Trophoblast cell (in vitro differentiated cells and primary cell): ENCODE measurements around the gene SLC16A10.
"Not testable (repeated sequence)": the region's sequence is repeated elsewhere in the genome, so short reads cannot be mapped to it uniquely, and the experiment has no call there.

Source experiments
- DNase-seq, 2 donors: peaks; one replicate each; pipeline ENCODE4 v3.0.0-alpha.2; 2016
- H2AFZ ChIP-seq: 2 replicates; pipeline ENCODE4 v1.6.1; 2013; ENCODE audit warnings: low read length, moderate library complexity, mild to moderate bottlenecking; ENCODE audit not compliant: insufficient read depth, poor library complexity
- H2AK5ac ChIP-seq: 2 replicates; pipeline ENCODE4 v1.6.1; 2013; ENCODE audit warnings: mild to moderate bottlenecking, low read length
- H2BK120ac ChIP-seq: 2 replicates; pipeline ENCODE4 v1.6.1; 2013; ENCODE audit warnings: low read length, mild to moderate bottlenecking, moderate library complexity; ENCODE audit not compliant: insufficient read depth, poor library complexity
- H2BK12ac ChIP-seq: 2 replicates; pipeline ENCODE4 v1.6.1; 2013; ENCODE audit warnings: mild to moderate bottlenecking, low read length, moderate library complexity
- H2BK5ac ChIP-seq: 2 replicates; pipeline ENCODE4 v1.6.1; 2013; ENCODE audit warnings: low read length, low read depth, moderate library complexity, mild to moderate bottlenecking; ENCODE audit not compliant: poor library complexity
- H3K14ac ChIP-seq: 2 replicates; pipeline ENCODE4 v1.6.1; 2013; ENCODE audit warnings: mild to moderate bottlenecking, low read length
- H3K18ac ChIP-seq: 2 replicates; pipeline ENCODE4 v1.6.1; 2013; ENCODE audit warnings: mild to moderate bottlenecking, low read length
- H3K23ac ChIP-seq: 2 replicates; pipeline ENCODE4 v1.6.1; 2013; ENCODE audit warnings: low read length
- H3K27ac ChIP-seq: 2 replicates; pipeline ENCODE4 v1.5.1; 2013; ENCODE audit warnings: low read depth, mild to moderate bottlenecking, inconsistent platforms, low read length, moderate library complexity
- H3K27me3 ChIP-seq: 2 replicates; pipeline ENCODE4 v1.6.1; 2013; ENCODE audit warnings: inconsistent platforms, mild to moderate bottlenecking, low read length, moderate library complexity; ENCODE audit not compliant: insufficient read depth
- H3K36me3 ChIP-seq, 2 experiments: 1 replicate in 1 of 2; 2 replicates in 1 of 2; pipeline ENCODE4 v1.6.1; 2013; ENCODE audit warnings: low read length in 2 of 2, mild to moderate bottlenecking in 2 of 2, moderate library complexity in 1 of 2; ENCODE audit not compliant: insufficient read depth in 2 of 2, control insufficient read depth in 1 of 2
- H3K4ac ChIP-seq: 2 replicates; pipeline ENCODE4 v1.6.1; 2013; ENCODE audit warnings: low read depth, mild to moderate bottlenecking, low read length, moderate library complexity
- H3K4me1 ChIP-seq, 2 experiments: 1 replicate in 1 of 2; 2 replicates in 1 of 2; pipeline ENCODE4 v1.6.1; 2013; ENCODE audit warnings: low read length in 2 of 2, mild to moderate bottlenecking in 2 of 2, moderate library complexity in 1 of 2; ENCODE audit not compliant: insufficient read depth in 2 of 2, control insufficient read depth in 1 of 2
- H3K4me2 ChIP-seq: 2 replicates; pipeline ENCODE4 v1.6.1; 2013; ENCODE audit warnings: inconsistent platforms, mild to moderate bottlenecking, low read length, moderate library complexity
- H3K4me3 ChIP-seq: 2 replicates; pipeline ENCODE4 v1.5.1; 2013; ENCODE audit warnings: mild to moderate bottlenecking, low read depth, low read length, inconsistent platforms
- H3K79me1 ChIP-seq: one replicate; pipeline ENCODE4 v1.6.1; 2013; ENCODE audit warnings: low read length
- H3K79me2 ChIP-seq: 2 replicates; pipeline ENCODE4 v1.6.1; 2013; ENCODE audit warnings: low read length, mild to moderate bottlenecking; ENCODE audit not compliant: control insufficient read depth, insufficient read depth, poor library complexity
- H3K9ac ChIP-seq: 2 replicates; pipeline ENCODE4 v1.6.1; 2013; ENCODE audit warnings: mild to moderate bottlenecking, low read length
- H3K9me3 ChIP-seq: 2 replicates; pipeline ENCODE4 v1.6.1; 2013; ENCODE audit warnings: low read depth, mild to moderate bottlenecking, control low read depth, inconsistent platforms, low read length; ENCODE audit not compliant: insufficient read depth
- H4K12ac ChIP-seq: 2 replicates; pipeline ENCODE4 v1.6.1; 2013; ENCODE audit warnings: low read depth, mild to moderate bottlenecking, low read length, moderate library complexity
- H4K8ac ChIP-seq: 2 replicates; pipeline ENCODE4 v1.6.1; 2013; ENCODE audit warnings: low read depth, mild to moderate bottlenecking, low read length, moderate library complexity
- H4K91ac ChIP-seq: one replicate; pipeline ENCODE4 v1.6.1; 2013; ENCODE audit warnings: low read depth, mild to moderate bottlenecking, low read length, moderate library complexity
- WGBS: extraction: QIAGEN DNeasy Blood & Tissue Kit; methylation state at CpG from one replicate; pipeline ENCODE4 v1.1.7; 2013; ENCODE audit warnings: missing lambda C conversion rate; ENCODE audit not compliant: insufficient read length, insufficient coverage; ENCODE audit errors: extremely low coverage; 5-methylcytosine and 5-hydroxymethylcytosine counted together

SLC16A10 gene

DNA sequence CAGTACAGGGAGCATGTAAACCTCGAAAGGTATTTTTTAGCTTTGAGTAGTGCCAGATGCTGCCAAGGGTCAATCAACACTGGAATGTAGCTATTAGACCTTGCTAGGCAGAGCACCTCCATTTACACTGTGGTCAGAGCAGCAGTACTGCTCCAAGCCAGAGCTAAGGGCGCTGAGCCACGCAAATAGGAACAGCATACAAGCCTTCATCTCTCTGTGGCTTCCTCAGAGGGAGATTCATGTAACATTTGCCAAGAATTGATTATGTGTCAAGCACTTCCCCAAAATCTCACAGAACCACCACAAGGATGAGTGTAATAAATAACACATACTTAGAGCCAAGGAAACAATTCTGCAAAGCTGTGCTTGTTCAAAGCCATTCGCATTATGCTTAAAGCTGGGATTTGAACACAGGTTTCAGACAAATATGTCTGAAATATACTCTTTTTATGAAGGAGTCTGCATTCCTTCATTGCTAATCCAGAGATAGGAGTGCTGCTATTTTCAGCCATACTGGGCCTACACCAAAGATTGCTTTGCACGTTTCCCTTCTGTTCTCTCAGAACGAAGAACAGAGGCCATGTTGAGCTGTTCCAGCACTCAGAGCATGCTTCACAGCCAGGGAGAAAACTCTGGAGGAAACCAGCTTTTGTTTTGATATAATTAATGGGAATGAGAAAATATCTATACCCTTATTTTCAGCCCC lies 97.7 kb downstream of the SLC16A10 start:
- Histone ChIP-seq H3K36me3 (no peaks in the 10 kb centered on the region), H3K27me3 (no peaks in the 10 kb centered on the region), H3K4me3 (no peak overlapping the region), H2BK5ac (no peak overlapping the region), H4K91ac (no peak overlapping the region), H3K23ac (no peak overlapping the region), H3K14ac (no peak overlapping the region), H3K27ac (no peak overlapping the region), H4K12ac (no peak overlapping the region), H3K4me1 (peaks cover 0 to 2% of the 10 kb centered on the region in 2 experiments), H4K8ac (no peak overlapping the region), H3K18ac (no peak overlapping the region), H2BK12ac (no peak overlapping the region), H3K79me2 (no peaks in the 10 kb centered on the region), H3K9me3 (no peaks in the 10 kb centered on the region), H3K4ac (no peak overlapping the region), H2AFZ (no peak overlapping the region), H3K9ac (no peak overlapping the region), H2BK120ac (no peak overlapping the region), H3K79me1 (no peaks in the 10 kb centered on the region), H3K4me2 (no peak overlapping the region), H2AK5ac (no peak overlapping the region)
- DNase-seq: no peak
- no CpG with 5 or more reads among the region's 6 CpGs for WGBS

DNA sequence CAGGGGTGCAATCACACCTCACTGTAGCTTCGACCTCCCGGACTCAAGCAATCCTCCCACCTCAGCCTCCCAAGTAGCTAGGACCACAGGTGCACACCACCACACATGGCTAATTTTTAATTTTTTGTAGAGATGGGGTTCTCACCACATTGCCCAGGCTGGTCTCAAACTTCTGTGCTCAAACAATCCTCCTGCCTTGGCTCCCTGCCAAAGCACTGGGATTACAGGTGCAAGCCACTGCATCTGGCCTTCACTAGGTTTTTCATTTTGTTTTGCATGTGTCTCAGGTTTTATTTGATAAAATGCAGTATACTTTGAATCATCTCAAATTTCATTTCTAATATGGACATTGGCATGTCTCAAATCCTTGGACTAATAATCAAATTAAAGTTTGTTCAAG lies 98.7 kb downstream of the SLC16A10 start:
- H3K23ac ChIP-seq: no peak overlapping the region
- no peak overlapping the region for H3K4me3 ChIP-seq
- no peak overlapping the region for H2AK5ac ChIP-seq
- no peak overlapping the region for H2BK5ac ChIP-seq
- H3K4me2 ChIP-seq: no peak overlapping the region
- no peak overlapping the region for H4K8ac ChIP-seq
- no peak overlapping the region for H3K9ac ChIP-seq
- H3K79me2 ChIP-seq: no peaks in the 10 kb centered on the region
- H3K9me3 ChIP-seq: peaks cover 2% of the 10 kb centered on the region
- H3K14ac ChIP-seq: no peak overlapping the region
- H3K4me1 ChIP-seq: peaks cover 0 to 2% of the 10 kb centered on the region in 2 experiments
- H3K18ac ChIP-seq: no peak overlapping the region
- no peak overlapping the region for H2BK12ac ChIP-seq
- no peak overlapping the region for H2BK120ac ChIP-seq
- H2AFZ ChIP-seq: no peak overlapping the region
- H3K36me3 ChIP-seq: no peaks in the 10 kb centered on the region
- H4K91ac ChIP-seq: no peak overlapping the region
- no peak for DNase-seq
- WGBS: no CpG with 5 or more reads among the region's 2 CpGs
- no peaks in the 10 kb centered on the region for H3K79me1 ChIP-seq
- no peak overlapping the region for H3K27ac ChIP-seq
- H3K27me3 ChIP-seq: no peaks in the 10 kb centered on the region
- H3K4ac ChIP-seq: no peak overlapping the region
- no peak overlapping the region for H4K12ac ChIP-seq

DNA sequence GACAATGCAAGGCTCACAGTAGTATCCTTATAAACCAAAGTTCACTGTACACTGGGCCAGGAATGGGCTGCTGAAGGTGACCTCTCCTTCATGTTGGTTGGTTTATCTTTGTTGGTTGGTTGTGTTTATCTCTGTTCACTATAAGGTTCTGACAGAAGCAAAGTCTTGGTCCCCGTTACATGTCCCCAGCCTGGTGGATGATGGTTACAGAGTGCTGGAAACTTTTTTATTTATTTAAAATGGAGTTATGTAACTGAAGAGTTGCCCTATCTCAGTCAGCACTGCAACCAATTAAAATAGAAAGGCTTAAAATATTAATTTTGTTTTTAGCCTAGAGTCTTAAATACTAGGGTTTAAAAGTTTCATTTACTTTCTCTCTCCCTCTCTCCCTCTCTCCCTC lies 100.6 kb downstream of the SLC16A10 start:
- no peak overlapping the region for H2BK5ac ChIP-seq
- no CpG with 5 or more reads among the region's 1 CpG for WGBS
- H3K18ac ChIP-seq: no peak overlapping the region
- H3K79me1 ChIP-seq: no peaks in the 10 kb centered on the region
- no peak overlapping the region for H2BK120ac ChIP-seq
- no peak overlapping the region for H3K4me2 ChIP-seq
- H3K27me3 ChIP-seq: no peaks in the 10 kb centered on the region
- no peak for DNase-seq
- no peak overlapping the region for H3K4me3 ChIP-seq
- H3K79me2 ChIP-seq: no peaks in the 10 kb centered on the region
- H2AK5ac ChIP-seq: no peak overlapping the region
- H3K23ac ChIP-seq: no peak overlapping the region
- no peak overlapping the region for H3K14ac ChIP-seq
- no peak overlapping the region for H3K27ac ChIP-seq
- no peak overlapping the region for H4K8ac ChIP-seq
- H4K12ac ChIP-seq: no peak overlapping the region
- no peak overlapping the region for H4K91ac ChIP-seq
- peaks cover 2% of the 10 kb centered on the region for H3K9me3 ChIP-seq
- no peaks in the 10 kb centered on the region for H3K36me3 ChIP-seq
- no peak overlapping the region for H3K4ac ChIP-seq
- H3K9ac ChIP-seq: no peak overlapping the region
- no peak overlapping the region for H2BK12ac ChIP-seq
- H2AFZ ChIP-seq: no peak overlapping the region
- H3K4me1 ChIP-seq: peaks cover 0 to 2% of the 10 kb centered on the region in 2 experiments

- not testable (repeated sequence) for H2AFZ ChIP-seq, H4K12ac ChIP-seq, H3K4me1 ChIP-seq, H3K79me2 ChIP-seq, H3K9me3 ChIP-seq, H3K27me3 ChIP-seq, H3K4ac ChIP-seq, H3K79me1 ChIP-seq, H3K27ac ChIP-seq, H3K4me2 ChIP-seq, H3K9ac ChIP-seq, H3K14ac ChIP-seq, H4K8ac ChIP-seq, H2BK5ac ChIP-seq, H2BK12ac ChIP-seq, H2BK120ac ChIP-seq, H4K91ac ChIP-seq, H3K23ac ChIP-seq, H3K36me3 ChIP-seq, H2AK5ac ChIP-seq, H3K4me3 ChIP-seq, DNase-seq, H3K18ac ChIP-seq
- WGBS: no CpG with 5 or more reads among the region's 2 CpGs
These were observed 102.4 kb downstream of the SLC16A10 start for GRCh38 chr6:111189666-111190210.
